ENCODE measurements around the gene OR2C1.

DNA sequence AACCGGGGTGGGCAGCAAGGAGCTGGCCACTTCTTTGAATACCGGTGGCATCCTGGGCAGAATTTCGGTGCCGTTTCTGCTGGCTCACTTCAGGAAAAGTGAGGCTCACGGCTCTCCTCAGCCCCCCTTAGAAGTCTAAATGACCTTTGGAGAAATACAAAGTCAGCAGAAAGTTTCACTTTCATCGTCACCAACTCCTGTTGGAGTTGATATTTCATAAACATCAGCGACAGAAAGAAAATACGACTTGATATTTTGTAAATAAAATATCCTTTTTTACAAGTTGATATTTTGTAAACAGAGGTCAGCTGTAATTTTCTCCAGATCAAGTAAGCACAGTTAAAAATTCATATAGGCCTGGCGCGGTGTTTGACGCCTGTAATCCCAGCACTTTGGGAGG, 49.6 kb upstream of the OR2C1 start:
- TF ChIP-seq, protein P1, sequence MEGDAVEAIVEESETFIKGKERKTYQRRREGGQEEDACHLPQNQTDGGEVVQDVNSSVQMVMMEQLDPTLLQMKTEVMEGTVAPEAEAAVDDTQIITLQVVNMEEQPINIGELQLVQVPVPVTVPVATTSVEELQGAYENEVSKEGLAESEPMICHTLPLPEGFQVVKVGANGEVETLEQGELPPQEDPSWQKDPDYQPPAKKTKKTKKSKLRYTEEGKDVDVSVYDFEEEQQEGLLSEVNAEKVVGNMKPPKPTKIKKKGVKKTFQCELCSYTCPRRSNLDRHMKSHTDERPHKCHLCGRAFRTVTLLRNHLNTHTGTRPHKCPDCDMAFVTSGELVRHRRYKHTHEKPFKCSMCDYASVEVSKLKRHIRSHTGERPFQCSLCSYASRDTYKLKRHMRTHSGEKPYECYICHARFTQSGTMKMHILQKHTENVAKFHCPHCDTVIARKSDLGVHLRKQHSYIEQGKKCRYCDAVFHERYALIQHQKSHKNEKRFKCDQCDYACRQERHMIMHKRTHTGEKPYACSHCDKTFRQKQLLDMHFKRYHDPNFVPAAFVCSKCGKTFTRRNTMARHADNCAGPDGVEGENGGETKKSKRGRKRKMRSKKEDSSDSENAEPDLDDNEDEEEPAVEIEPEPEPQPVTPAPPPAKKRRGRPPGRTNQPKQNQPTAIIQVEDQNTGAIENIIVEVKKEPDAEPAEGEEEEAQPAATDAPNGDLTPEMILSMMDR (IDR thresholded peaks at IDR 0.05; ENCODE audit: low read depth, low read length, poor library complexity, severe bottlenecking), result no peak
- TF ChIP-seq EZH2phosphoT487 (IDR thresholded peaks at IDR 0.05; ENCODE audit: borderline replicate concordance, low read length), result no peak
